WERI-Rb-1 (cell line): ENCODE measurements around the gene LPCAT1.
"Not testable (repeated sequence)": the region's sequence is repeated elsewhere in the genome, so short reads cannot be mapped to it uniquely, and the experiment has no call there.

Source experiments
- DNase-seq: peaks from one replicate; pipeline ENCODE4 v3.0.0-alpha.2; 2020
- H3K27ac ChIP-seq: fragments of 250-450 bp; sonication (Bioruptor Pico); 2 replicates; pipeline ENCODE4 v1.5.1; 2020; ENCODE audit warnings: mild to moderate bottlenecking, moderate library complexity
- H3K27me3 ChIP-seq: fragments of 250-450 bp; sonication (Bioruptor Pico); 2 replicates; pipeline ENCODE4 v1.5.1; 2021; ENCODE audit warnings: mild to moderate bottlenecking, low read depth, moderate library complexity; ENCODE audit not compliant: insufficient read depth, severe bottlenecking
- H3K36me3 ChIP-seq: fragments of 250-450 bp; sonication (Bioruptor Pico); 2 replicates; pipeline ENCODE4 v1.5.1; 2020; ENCODE audit warnings: mild to moderate bottlenecking, moderate library complexity
- H3K4me3 ChIP-seq: 2 replicates; pipeline ENCODE4 v1.5.1; 2011; ENCODE audit warnings: low read depth, mild to moderate bottlenecking, control low read depth, low read length
- H3K9me3 ChIP-seq: fragments of 250-450 bp; sonication (Bioruptor Pico); 2 replicates; pipeline ENCODE4 v1.5.1; 2021; ENCODE audit warnings: mild to moderate bottlenecking, moderate library complexity; ENCODE audit not compliant: severe bottlenecking
- TF ChIP-seq, protein P1 (sequence below): IDR thresholded peaks from 2 replicates; pipeline ENCODE4 v1.5.1; 2011; ENCODE audit warnings: low read depth, mild to moderate bottlenecking, control low read depth, inconsistent platforms, low read length

Gene LPCAT1

DNA sequence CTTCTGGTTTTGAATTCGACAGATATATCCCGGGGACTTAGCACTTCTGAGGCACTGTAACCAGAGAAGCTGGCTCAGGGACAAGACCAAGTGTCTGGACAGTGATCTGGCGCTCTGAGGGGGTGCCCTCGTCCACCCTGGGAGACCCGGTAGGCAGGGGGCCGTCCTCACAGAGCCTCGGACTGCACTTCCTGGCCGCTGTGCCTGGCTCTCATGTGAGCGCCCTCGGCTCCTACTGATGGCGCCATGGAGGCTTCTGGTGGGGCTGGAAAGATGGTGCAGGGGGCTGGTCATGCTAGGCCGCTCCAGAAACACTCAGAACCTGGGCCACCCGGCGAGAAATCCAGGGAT, 59.7 kb downstream of the LPCAT1 start:
- Histone ChIP-seq H3K36me3 (peaks cover 75% of the 10 kb centered on the region), H3K27ac (no peak overlapping the region), H3K27me3 (no peaks in the 10 kb centered on the region), H3K4me3 (no peak overlapping the region), H3K9me3 (no peaks in the 10 kb centered on the region)
- DNase-seq, result no peak
- TF ChIP-seq, protein P1, sequence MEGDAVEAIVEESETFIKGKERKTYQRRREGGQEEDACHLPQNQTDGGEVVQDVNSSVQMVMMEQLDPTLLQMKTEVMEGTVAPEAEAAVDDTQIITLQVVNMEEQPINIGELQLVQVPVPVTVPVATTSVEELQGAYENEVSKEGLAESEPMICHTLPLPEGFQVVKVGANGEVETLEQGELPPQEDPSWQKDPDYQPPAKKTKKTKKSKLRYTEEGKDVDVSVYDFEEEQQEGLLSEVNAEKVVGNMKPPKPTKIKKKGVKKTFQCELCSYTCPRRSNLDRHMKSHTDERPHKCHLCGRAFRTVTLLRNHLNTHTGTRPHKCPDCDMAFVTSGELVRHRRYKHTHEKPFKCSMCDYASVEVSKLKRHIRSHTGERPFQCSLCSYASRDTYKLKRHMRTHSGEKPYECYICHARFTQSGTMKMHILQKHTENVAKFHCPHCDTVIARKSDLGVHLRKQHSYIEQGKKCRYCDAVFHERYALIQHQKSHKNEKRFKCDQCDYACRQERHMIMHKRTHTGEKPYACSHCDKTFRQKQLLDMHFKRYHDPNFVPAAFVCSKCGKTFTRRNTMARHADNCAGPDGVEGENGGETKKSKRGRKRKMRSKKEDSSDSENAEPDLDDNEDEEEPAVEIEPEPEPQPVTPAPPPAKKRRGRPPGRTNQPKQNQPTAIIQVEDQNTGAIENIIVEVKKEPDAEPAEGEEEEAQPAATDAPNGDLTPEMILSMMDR, result no peak

DNA sequence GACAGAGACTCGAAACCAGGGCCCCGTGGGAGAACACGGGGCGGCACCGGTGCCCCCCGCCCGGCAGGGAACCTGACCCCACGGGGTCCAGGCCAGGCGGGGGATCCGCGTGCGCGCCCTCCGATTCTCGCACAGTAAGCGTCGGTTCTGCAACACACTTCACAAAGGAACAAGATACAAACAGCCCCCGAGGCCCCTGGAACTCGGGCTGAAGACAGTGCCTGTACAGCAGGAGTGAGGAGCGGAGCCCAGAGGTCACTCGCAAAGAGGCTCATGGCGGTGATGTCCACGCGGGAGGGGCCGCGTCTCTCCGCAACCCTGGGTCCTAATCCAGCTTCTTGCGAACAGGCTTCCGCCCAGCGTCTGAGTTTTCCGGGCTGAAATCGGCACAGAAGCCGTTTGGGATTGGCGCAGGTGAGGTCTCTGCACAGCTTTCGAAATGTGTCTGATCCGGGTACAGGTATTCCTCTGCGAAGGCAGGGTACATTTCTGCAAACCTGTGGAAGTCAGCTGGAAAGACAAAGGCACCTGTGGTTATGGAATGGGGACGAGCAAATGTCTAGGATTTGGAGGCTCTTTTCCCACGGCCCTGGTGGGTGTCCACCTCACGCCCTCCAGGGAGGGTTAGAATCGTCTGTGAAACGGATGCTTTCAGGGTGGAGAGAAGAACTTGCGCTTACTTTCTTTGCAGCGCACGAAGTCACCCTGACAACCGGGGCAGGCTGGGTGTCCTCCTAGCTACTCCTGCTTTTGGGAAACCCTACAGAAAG, 60.2 kb downstream of the LPCAT1 start:
- TF ChIP-seq, protein P1, result no peak
- Histone ChIP-seq H3K27ac (no peak overlapping the region), H3K27me3 (no peaks in the 10 kb centered on the region), H3K4me3 (no peak overlapping the region), H3K36me3 (peaks cover 70% of the 10 kb centered on the region), H3K9me3 (no peaks in the 10 kb centered on the region)
- DNase-seq, result no peak

DNA sequence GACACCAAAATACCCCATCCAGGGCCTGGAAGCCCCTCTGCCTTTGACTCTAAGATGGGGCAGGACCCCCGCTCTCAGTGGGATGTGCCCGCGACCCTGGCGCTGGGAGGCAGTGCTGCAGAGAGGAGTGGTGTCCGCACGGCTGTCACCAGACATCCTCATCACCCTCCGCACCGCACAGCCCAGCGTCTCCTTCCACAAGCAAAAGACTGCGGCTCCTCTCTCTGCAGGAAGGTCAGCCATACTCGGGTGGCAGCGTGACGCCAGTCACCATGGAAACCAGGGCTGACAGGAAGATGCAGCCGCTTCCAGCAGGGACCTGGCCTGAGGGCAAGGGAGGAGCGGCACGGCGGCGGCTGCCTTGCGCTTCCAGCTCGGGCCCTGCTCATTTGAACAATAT, 61.4 kb downstream of the LPCAT1 start:
- TF ChIP-seq, protein P1, result no peak
- no peaks in the 10 kb centered on the region for H3K27me3 ChIP-seq
- H3K36me3 ChIP-seq, result peaks cover 65% of the 10 kb centered on the region
- no peak overlapping the region for H3K4me3 ChIP-seq
- no peak for DNase-seq
- H3K27ac ChIP-seq, result no peak overlapping the region
- H3K9me3 ChIP-seq, result peaks cover 5% of the 10 kb centered on the region

DNA sequence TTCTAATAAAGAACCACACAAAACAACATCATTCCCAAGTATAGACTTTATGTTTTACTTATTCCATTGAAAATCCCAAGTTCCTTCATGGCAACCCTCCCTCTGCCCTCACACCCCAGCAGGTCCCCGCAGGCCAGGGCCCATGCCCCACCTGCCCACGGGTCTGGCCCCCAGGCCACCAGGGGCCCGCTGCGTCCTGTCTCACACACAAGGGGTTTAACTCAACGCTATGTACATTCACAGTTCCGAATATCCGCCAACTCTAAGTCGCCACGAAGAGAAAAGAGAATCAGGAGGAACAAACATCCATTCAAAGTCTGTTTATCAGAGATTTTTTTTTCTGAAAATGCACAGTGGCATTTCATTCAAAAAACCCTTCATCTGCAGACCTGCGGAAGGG, 62.4 kb downstream of the LPCAT1 start:
- Histone ChIP-seq H3K36me3 (peaks cover 55% of the 10 kb centered on the region), H3K27me3 (no peaks in the 10 kb centered on the region)
- TF ChIP-seq, protein P1, result no peak

DNA sequence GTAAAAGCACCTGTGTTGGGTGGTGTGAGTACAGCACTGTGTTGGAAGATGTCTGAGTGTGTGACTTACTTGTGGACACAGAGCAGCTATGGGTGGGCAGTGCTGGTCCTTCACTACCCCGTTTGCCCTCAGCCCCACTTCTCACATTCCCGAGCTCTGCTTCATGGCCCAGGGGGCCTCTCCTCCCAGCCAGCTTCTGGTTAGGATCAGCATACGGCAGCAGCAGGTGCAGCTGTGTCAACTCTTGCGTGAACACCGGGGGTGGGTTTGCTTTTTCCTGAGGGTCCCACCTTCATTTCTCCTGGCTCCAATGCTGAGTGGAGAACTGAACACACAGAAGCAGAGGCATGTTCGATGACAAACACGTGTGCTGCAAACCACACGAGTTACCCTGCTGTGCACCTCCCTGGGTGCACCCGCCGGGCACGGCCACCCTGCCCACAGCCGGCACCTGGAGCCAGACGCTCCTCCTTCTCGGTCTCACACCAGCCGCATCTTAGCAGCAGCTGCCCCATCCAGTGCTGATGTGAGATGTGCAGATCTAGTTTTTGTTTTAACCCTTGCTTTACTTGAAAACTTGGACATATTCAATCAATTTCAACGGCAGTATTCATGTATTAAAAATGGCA, 63.6 kb downstream of the LPCAT1 start:
- Histone ChIP-seq H3K27me3 (no peaks in the 10 kb centered on the region), H3K27ac (no peak overlapping the region), H3K9me3 (peaks cover 20% of the 10 kb centered on the region), H3K36me3 (peaks cover 45% of the 10 kb centered on the region), H3K4me3 (no peak overlapping the region)
- no peak for DNase-seq
- TF ChIP-seq, protein P1, result no peak

More for the DNA sequence above, 62.4 kb downstream of the LPCAT1 start:
- DNase-seq, result no peak
- Histone ChIP-seq H3K27ac (no peak overlapping the region), H3K4me3 (no peak overlapping the region), H3K9me3 (peaks cover 14% of the 10 kb centered on the region)

DNA sequence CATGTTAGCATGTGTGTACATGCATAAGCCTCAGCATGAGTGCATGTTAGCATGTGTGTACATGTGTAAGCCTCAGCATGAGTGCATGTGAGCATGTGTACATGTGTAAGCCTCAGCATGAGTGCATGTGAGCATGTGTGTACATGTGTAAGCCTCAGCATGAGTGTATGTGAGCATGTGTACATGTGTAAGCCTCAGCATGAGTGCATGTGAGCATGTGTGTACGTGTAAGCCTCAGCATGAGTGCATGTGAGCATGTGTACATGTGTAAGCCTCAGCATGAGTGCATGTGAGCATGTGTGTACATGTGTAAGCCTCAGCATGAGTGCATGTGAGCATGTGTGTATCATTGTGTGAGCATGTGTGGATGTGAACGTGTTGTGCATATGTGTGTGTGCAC, 64.3 kb downstream of the LPCAT1 start:
- not testable (repeated sequence) for DNase-seq, H3K4me3 ChIP-seq, H3K27ac ChIP-seq, H3K27me3 ChIP-seq
- Histone ChIP-seq H3K9me3 (peaks cover 28% of the 10 kb centered on the region), H3K36me3 (peaks cover 43% of the 10 kb centered on the region)

DNA sequence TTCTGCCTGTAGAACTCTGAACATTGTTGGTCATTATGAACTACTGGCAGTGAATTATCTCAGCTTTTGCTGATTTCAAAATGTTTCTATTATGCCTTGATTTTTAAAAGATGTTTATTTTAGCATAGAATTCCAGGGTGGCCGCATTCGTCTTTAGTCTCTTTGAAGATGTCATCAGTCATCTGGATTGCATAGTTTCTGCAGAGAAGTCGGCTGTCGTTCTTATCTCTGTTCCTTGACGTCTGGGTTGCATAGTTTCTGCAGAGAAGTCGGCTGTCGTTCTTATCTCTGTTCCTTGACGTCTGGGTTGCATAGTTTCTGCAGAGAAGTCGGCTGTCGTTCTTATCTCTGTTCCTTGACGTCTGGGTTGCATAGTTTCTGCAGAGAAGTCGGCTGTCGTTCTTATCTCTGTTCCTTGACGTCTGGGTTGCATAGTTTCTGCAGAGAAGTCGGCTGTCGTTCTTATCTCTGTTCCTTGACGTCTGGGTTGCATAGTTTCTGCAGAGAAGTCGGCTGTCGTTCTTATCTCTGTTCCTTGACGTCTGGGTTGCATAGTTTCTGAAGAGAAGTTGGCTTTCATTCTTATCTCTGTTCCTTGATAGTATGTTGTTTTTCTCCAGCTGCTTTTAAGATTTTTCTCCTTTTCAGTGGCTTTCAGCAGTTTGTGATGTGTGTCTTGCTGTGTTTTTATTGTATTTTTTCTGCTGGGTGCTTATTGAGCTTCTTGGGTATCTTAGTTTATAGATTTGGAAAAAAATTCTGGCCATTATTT, 67.5 kb downstream of the LPCAT1 start:
- H3K4me3 ChIP-seq, H3K27me3 ChIP-seq, H3K27ac ChIP-seq, DNase-seq: not testable (repeated sequence)
- Histone ChIP-seq H3K9me3 (peaks cover 46% of the 10 kb centered on the region), H3K36me3 (peaks cover 18% of the 10 kb centered on the region)
